ENCODE measurements around the gene BDP1.
A peak's percentile ranks its signal among the peaks of the same experiment; 100 is the strongest.
"Not testable (repeated sequence)": the region's sequence is repeated elsewhere in the genome, so short reads cannot be mapped to it uniquely, and the experiment has no call there.

Gene BDP1

GRCh38 chr5:71498756-71499155, 43.3 kb downstream of the BDP1 start:
- H3K4me1 Mint-ChIP-seq, H3K27ac Mint-ChIP-seq, H3K9me3 Mint-ChIP-seq, H3K4me3 Mint-ChIP-seq, H3K27me3 Mint-ChIP-seq, ATAC-seq: not testable (repeated sequence)
- H3K36me3 Mint-ChIP-seq = peaks cover 67% of the 10 kb centered on the region

- H3K27me3 Mint-ChIP-seq = no peaks in the 10 kb centered on the region
- H3K9me3 Mint-ChIP-seq = no peaks in the 10 kb centered on the region
- no peak overlapping the region for H3K4me3 Mint-ChIP-seq
- H3K4me1 Mint-ChIP-seq = no peaks in the 10 kb centered on the region
- peaks cover 76% of the 10 kb centered on the region for H3K36me3 Mint-ChIP-seq
- H3K27ac Mint-ChIP-seq = no peak overlapping the region
- ATAC-seq = no peak
Observed at GRCh38 chr5:71503536-71503935, 48.1 kb downstream of the BDP1 start.

DNA sequence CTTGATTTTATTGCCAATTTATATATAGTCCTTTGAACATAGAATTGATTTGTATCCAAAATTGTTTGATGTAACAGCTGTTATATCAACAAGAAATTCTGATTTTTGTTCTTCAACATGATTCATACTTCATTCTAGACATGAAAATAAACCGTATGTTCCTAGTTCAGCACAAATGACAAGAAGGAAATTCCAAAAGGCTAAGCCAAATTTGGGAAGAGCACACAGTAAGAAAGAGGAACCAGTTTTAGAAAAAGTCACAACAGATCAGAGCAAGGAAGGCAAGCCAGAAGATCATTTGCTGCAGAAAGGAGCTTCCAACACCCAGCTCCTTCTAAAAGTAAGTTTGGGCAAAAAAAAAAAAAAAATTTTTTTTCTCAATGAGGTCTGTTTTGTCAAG, 66.7 kb downstream of the BDP1 start:
- H3K27ac Mint-ChIP-seq = peak overlapping the region; percentile 36
- ATAC-seq = no peak
- H3K27me3 Mint-ChIP-seq = no peaks in the 10 kb centered on the region
- no peak overlapping the region for H3K4me3 Mint-ChIP-seq
- H3K36me3 Mint-ChIP-seq = peaks cover 67% of the 10 kb centered on the region
- H3K4me1 Mint-ChIP-seq = no peaks in the 10 kb centered on the region
- H3K9me3 Mint-ChIP-seq = no peaks in the 10 kb centered on the region

- not testable (repeated sequence) for H3K4me3 Mint-ChIP-seq, H3K9me3 Mint-ChIP-seq, H3K27ac Mint-ChIP-seq, ATAC-seq, H3K27me3 Mint-ChIP-seq, H3K4me1 Mint-ChIP-seq
- H3K36me3 Mint-ChIP-seq = peaks cover 53% of the 10 kb centered on the region
Observed at GRCh38 chr5:71525611-71526010, 70.2 kb downstream of the BDP1 start.

DNA sequence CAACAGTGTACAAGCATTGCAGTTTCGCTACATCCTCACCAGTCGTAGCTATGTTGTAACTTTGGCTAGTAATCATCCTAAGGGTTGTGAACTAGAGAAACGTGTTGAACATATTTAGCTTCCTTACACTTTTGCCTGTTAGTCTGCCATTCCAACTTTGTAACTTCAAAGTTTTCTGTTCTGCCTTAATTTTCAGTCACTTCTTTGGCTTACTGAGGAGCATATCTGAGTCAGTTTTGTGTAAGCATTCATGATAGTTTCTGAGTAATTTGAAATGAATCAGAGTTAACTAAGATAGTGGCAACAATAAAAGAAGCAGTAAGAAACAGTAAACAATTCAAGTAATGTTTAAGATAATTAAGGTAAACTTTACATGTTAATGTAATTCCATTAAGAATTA, 72.8 kb downstream of the BDP1 start:
- peaks cover 5% of the 10 kb centered on the region for H3K4me1 Mint-ChIP-seq
- no peak overlapping the region for H3K27ac Mint-ChIP-seq
- no peak overlapping the region for H3K4me3 Mint-ChIP-seq
- no peak for ATAC-seq
- H3K36me3 Mint-ChIP-seq = peaks cover 53% of the 10 kb centered on the region
- H3K9me3 Mint-ChIP-seq = no peaks in the 10 kb centered on the region
- H3K27me3 Mint-ChIP-seq = no peaks in the 10 kb centered on the region

GRCh38 chr5:71529682-71530081, 74.2 kb downstream of the BDP1 start:
- Mint-ChIP-seq H3K36me3 (peaks cover 57% of the 10 kb centered on the region), H3K9me3 (no peaks in the 10 kb centered on the region), H3K4me1 (peaks cover 11% of the 10 kb centered on the region), H3K4me3 (no peak overlapping the region), H3K27ac (no peak overlapping the region), H3K27me3 (no peaks in the 10 kb centered on the region)
- no peak for ATAC-seq

DNA sequence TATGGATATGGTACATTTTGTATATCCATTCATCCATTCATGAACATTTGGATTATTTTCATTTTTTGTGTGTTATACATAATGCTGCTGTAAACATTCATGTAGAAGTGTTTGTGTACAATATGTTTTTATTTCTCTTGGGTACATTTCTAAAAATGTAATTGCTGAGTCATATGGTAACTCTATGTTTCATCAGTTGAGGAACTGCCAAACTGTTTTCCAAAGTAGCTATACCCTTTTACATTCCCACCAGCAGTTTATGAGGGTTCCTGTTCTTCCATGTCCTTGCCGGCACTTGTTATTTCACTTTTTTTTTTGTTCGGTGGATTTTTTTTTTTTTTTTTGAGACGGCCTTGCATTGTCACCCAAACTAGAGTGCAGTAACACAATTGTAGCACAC, 77.7 kb downstream of the BDP1 start:
- no peaks in the 10 kb centered on the region for H3K27me3 Mint-ChIP-seq
- no peak overlapping the region for H3K4me3 Mint-ChIP-seq
- peaks cover 64% of the 10 kb centered on the region for H3K36me3 Mint-ChIP-seq
- ATAC-seq = no peak
- H3K9me3 Mint-ChIP-seq = no peaks in the 10 kb centered on the region
- peaks cover 18% of the 10 kb centered on the region for H3K4me1 Mint-ChIP-seq
- peak overlapping the region; percentile 70 for H3K27ac Mint-ChIP-seq

GRCh38 chr5:71533615-71534014, 78.2 kb downstream of the BDP1 start:
- Mint-ChIP-seq H3K4me3 (no peak overlapping the region), H3K27ac (peak overlapping the region; percentile 70), H3K9me3 (no peaks in the 10 kb centered on the region), H3K36me3 (peaks cover 64% of the 10 kb centered on the region), H3K27me3 (no peaks in the 10 kb centered on the region), H3K4me1 (peaks cover 23% of the 10 kb centered on the region)
- no peak for ATAC-seq

DNA sequence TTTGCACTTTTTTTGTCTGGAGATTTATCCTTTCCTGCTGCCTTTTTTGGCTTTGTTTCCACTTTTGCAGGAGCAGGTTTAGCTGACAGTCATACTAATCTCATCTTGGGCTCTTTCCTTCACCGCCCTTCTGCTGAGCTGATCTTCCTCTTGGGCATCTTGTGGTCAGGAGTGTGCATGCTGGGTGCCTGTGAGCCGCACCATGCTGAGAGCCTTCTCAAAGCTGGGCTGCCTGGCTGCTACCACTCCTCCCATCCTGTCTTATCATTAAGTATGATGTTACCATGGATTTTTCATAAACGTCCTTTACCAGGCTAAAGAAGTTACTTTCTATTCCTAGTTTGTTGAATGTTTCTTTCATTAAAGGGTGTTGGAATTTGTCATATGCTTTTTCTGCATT, 82.2 kb downstream of the BDP1 start:
- Mint-ChIP-seq H3K36me3 (peaks cover 70% of the 10 kb centered on the region), H3K9me3 (no peaks in the 10 kb centered on the region), H3K4me1 (peaks cover 23% of the 10 kb centered on the region), H3K27ac (no peak overlapping the region), H3K4me3 (no peak overlapping the region), H3K27me3 (no peaks in the 10 kb centered on the region)
- no peak for ATAC-seq

- not testable (repeated sequence) for H3K27ac Mint-ChIP-seq, ATAC-seq, H3K9me3 Mint-ChIP-seq, H3K4me1 Mint-ChIP-seq, H3K4me3 Mint-ChIP-seq, H3K27me3 Mint-ChIP-seq
- H3K36me3 Mint-ChIP-seq = peaks cover 67% of the 10 kb centered on the region
Observed at GRCh38 chr5:71550885-71551284, 95.4 kb downstream of the BDP1 start.

- H3K4me3 Mint-ChIP-seq, H3K27me3 Mint-ChIP-seq, H3K4me1 Mint-ChIP-seq, H3K9me3 Mint-ChIP-seq, H3K27ac Mint-ChIP-seq, ATAC-seq: not testable (repeated sequence)
- peaks cover 68% of the 10 kb centered on the region for H3K36me3 Mint-ChIP-seq
Observed at GRCh38 chr5:71551582-71551981, 96.1 kb downstream of the BDP1 start.

DNA sequence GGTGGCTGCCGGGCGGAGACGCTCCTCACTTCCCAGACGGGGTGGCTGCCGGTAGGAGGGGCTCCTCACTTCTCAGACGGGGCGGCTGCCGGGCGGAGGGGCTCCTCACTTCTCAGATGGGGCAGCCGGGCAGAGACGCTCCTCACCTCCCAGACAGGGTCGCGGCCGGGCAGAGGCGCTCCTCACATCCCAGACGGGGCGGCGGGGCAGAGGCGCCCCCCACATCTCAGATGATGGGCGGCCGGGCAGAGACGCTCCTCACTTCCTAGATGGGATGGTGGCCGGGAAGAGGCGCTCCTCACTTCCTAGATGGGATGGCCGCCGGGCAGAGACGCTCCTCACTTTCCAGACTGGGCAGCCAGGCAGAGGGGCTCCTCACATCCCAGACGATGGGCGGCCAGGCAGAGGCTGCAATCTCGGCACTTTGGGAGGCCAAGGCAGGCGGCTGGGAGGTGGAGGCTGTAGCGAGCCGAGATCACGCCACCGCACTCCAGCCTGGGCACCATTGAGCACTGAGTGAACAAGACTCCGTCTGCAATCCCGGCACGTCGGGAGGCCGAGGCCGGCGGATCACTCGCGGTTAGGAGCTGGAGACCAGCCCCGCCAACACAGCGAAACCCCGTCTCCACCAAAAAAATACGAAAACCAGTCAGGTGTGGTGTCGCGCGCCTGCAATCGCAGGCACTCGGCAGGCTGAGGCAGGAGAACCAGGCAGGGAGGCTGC, 96.7 kb downstream of the BDP1 start:
- not testable (repeated sequence) for ATAC-seq, H3K9me3 Mint-ChIP-seq, H3K4me1 Mint-ChIP-seq, H3K27ac Mint-ChIP-seq, H3K27me3 Mint-ChIP-seq, H3K4me3 Mint-ChIP-seq
- H3K36me3 Mint-ChIP-seq = peaks cover 68% of the 10 kb centered on the region

DNA sequence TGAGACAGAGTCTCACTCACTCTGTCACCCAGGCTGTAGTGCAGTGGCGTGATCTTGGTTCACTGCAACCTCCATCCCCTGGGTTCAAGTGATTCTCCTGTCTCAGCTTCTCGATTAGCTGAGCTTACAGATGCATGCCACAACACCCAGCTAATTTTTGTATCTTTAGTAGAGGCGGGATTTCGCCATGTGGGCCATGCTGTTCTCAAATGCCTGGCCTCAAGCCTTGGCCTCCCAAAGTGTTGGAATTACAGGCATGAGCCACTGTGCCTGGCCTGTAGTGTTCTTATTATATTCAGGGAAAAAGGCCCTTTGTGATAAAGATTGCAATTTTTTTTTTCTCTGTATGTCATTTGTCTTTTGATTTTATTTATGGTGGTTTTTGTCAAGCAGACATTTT, 107.7 kb downstream of the BDP1 start:
- Mint-ChIP-seq H3K27me3 (no peaks in the 10 kb centered on the region), H3K36me3 (peaks cover 45% of the 10 kb centered on the region), H3K9me3 (no peaks in the 10 kb centered on the region), H3K4me1 (no peaks in the 10 kb centered on the region), H3K4me3 (no peak overlapping the region), H3K27ac (no peak overlapping the region)
- ATAC-seq = no peak

DNA sequence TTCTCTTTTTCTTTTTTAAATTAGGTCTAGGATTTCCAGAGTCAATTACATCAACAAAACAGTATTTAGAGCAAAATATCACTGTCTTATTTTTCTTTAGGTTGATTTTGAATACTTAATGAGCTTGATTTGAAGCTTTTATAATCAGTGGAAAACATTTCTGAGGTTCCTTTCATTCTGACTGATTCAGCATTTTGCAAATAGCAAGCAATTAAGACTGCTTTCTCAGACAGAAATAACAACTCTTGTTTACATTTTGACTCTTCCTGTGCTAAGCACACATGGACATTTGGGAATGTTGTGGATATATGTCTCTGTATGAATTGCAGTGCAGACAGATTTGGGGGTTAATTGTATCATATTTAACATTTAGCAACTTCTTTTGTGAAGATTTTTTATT, 109.4 kb downstream of the BDP1 start:
- peaks cover 49% of the 10 kb centered on the region for H3K36me3 Mint-ChIP-seq
- no peaks in the 10 kb centered on the region for H3K4me1 Mint-ChIP-seq
- no peaks in the 10 kb centered on the region for H3K27me3 Mint-ChIP-seq
- no peak for ATAC-seq
- H3K4me3 Mint-ChIP-seq = no peak overlapping the region
- no peaks in the 10 kb centered on the region for H3K9me3 Mint-ChIP-seq
- no peak overlapping the region for H3K27ac Mint-ChIP-seq

- no peak overlapping the region for H3K27ac Mint-ChIP-seq
- no peak overlapping the region for H3K4me3 Mint-ChIP-seq
- H3K27me3 Mint-ChIP-seq = no peaks in the 10 kb centered on the region
- no peaks in the 10 kb centered on the region for H3K9me3 Mint-ChIP-seq
- ATAC-seq = no peak
- H3K4me1 Mint-ChIP-seq = no peaks in the 10 kb centered on the region
- H3K36me3 Mint-ChIP-seq = peaks cover 31% of the 10 kb centered on the region
Observed at GRCh38 chr5:71569748-71570509, 114.5 kb downstream of the BDP1 start.

- not testable (repeated sequence) for H3K9me3 Mint-ChIP-seq, ATAC-seq, H3K27ac Mint-ChIP-seq, H3K4me1 Mint-ChIP-seq, H3K4me3 Mint-ChIP-seq, H3K27me3 Mint-ChIP-seq
- H3K36me3 Mint-ChIP-seq = peaks cover 40% of the 10 kb centered on the region
Observed at GRCh38 chr5:71571811-71572210, 116.4 kb downstream of the BDP1 start.

Measured in stimulated activated memory B cell treated with anti-CD40 and anti-IgM and Interleukin-4, amounts not matched to agents 10 μg/mL and 1 μg/mL and 100 μg/mL, for 72 hours (primary cell).